ENCODE results near the gene GPC3.

GPC3 gene

DNA sequence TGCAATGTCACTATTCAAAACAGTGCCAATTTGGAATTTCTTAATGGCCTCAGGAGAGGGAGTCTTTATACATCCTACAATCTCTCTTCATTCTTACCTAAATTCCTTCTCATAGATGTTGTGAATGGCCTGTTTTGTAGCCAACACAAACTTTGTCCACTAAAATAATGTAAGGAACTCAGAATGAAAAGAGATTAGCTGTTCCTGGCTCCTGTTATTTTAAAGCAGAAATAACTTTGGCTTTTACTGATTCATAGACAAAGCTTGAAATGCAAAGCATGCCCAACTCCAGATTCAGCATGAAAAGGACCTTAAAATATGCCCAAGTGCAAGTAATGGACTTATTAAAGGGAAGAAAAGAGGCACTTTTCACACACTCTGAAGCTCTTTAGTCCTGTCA is 424.1 kb downstream of the GPC3 start:
- POLR2A ChIA-PET, result no interaction called here
- H3K4me1 ChIP-seq (ENCODE audit: control insufficient read depth, insufficient read depth, low read length), result no peaks in the 10 kb centered on the region
- no peak overlapping the region for H3K27ac ChIP-seq (ENCODE audit: extremely low read depth, low read depth, low read length)
- H3K4me3 ChIP-seq (ENCODE audit: low read depth, low read length), result no peak overlapping the region
- CTCF ChIA-PET, result no interaction called here
- H3K36me3 ChIP-seq (ENCODE audit: control insufficient read depth in 2 of 2, insufficient read depth in 1 of 2, low read length in 2 of 2), result no peaks in the 10 kb centered on the region
- no peaks in the 10 kb centered on the region; the same call in 1 of the 2 replicates for H3K9me3 ChIP-seq (ENCODE audit: control insufficient read depth, insufficient read depth, low read depth, low read length)
- TF ChIP-seq ZFP3 (tag by site-specific recombination; IDR thresholded peaks at IDR 0.05; ENCODE audit: low read depth), result no peak

GRCh38 chrX:133559909-133560308 is 425.5 kb downstream of the GPC3 start:
- Histone ChIP-seq H3K27ac (ENCODE audit: extremely low read depth, low read depth, low read length) (no peak overlapping the region), H3K36me3 (ENCODE audit: control insufficient read depth in 2 of 2, insufficient read depth in 1 of 2, low read length in 2 of 2) (no peaks in the 10 kb centered on the region), H3K9me3 (ENCODE audit: control insufficient read depth, insufficient read depth, low read depth, low read length) (no peaks in the 10 kb centered on the region; the same call in 1 of the 2 replicates), H3K4me3 (ENCODE audit: low read depth, low read length) (no peak overlapping the region), H3K4me1 (ENCODE audit: control insufficient read depth, insufficient read depth, low read length) (no peaks in the 10 kb centered on the region)
- CTCF ChIA-PET, result no interaction called here
- POLR2A ChIA-PET, result no interaction called here
- TF ChIP-seq ZNF558 (tag by site-specific recombination; IDR thresholded peaks at IDR 0.05) (no peak), ZNF335 (tag by site-specific recombination; conservative IDR thresholded peaks at IDR 0.05) (no peak), ZNF292 (tag by site-specific recombination; IDR thresholded peaks at IDR 0.05; ENCODE audit: borderline replicate concordance, low read depth) (no peak), ZFHX2 (tag by site-specific recombination; conservative IDR thresholded peaks at IDR 0.05) (no peak)

DNA sequence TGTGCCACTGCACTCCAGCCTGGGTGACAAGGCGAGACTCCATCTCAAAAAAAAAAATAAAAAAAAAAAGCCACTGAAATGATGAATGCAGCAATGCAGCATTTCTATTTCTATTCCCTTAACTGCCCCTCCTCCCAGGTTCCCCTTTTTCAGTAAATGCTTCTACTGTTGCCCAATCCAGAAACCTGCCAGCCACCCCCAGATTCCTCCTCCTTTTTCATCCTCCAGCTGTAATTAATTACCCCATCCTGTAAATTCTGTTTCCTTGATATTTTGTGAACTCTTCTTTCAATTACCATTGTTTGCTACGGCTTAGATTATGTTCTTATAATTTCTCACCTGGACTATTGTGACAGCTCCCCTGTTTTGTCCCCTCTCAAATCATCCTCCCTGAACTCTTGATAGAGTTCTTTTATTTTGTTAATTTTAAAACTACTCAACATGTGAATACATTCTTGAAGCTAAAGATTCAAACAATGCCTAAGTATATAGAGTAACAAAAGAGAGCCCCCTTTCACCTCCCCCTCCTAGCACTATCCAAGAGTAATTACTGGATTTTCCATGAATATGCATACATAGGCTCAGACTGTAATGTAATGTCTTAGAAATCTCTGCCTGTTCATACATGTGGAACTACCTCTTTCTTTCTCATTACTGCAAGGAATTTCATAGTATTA is 429.5 kb downstream of the GPC3 start:
- H3K9me3 ChIP-seq (ENCODE audit: control insufficient read depth, insufficient read depth, low read depth, low read length), result no peaks in the 10 kb centered on the region; the same call in 1 of the 2 replicates
- ChIA-PET CTCF (interaction anchor here (0.6 kb wide), 1 partner anchor 8 kb away, joined by 3 read pairs; no protein-coding TSS in a partner anchor), POLR2A (no interaction called here)
- no peak overlapping the region for H3K27ac ChIP-seq (ENCODE audit: extremely low read depth, low read depth, low read length)
- no peaks in the 10 kb centered on the region for H3K4me1 ChIP-seq (ENCODE audit: control insufficient read depth, insufficient read depth, low read length)
- no peaks in the 10 kb centered on the region for H3K36me3 ChIP-seq (ENCODE audit: control insufficient read depth in 2 of 2, insufficient read depth in 1 of 2, low read length in 2 of 2)
- TF ChIP-seq, protein P1, sequence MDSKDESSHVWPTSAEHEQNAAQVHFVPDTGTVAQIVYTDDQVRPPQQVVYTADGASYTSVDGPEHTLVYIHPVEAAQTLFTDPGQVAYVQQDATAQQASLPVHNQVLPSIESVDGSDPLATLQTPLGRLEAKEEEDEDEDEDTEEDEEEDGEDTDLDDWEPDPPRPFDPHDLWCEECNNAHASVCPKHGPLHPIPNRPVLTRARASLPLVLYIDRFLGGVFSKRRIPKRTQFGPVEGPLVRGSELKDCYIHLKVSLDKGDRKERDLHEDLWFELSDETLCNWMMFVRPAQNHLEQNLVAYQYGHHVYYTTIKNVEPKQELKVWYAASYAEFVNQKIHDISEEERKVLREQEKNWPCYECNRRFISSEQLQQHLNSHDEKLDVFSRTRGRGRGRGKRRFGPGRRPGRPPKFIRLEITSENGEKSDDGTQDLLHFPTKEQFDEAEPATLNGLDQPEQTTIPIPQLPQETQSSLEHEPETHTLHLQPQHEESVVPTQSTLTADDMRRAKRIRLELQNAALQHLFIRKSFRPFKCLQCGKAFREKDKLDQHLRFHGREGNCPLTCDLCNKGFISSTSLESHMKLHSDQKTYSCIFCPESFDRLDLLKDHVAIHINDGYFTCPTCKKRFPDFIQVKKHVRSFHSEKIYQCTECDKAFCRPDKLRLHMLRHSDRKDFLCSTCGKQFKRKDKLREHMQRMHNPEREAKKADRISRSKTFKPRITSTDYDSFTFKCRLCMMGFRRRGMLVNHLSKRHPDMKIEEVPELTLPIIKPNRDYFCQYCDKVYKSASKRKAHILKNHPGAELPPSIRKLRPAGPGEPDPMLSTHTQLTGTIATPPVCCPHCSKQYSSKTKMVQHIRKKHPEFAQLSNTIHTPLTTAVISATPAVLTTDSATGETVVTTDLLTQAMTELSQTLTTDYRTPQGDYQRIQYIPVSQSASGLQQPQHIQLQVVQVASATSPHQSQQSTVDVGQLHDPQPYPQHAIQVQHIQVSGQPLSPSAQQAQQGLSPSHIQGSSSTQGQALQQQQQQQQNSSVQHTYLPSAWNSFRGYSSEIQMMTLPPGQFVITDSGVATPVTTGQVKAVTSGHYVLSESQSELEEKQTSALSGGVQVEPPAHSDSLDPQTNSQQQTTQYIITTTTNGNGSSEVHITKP (tag by site-specific recombination; IDR thresholded peaks at IDR 0.05), result no peak
- TF ChIP-seq ZNF529 (tag by site-specific recombination; IDR thresholded peaks at IDR 0.05; ENCODE audit: insufficient replicate concordance) (no peak), PBX3 (CRISPR knock-in tag; IDR thresholded peaks at IDR 0.05) (no peak), ZNF132 (tag by site-specific recombination; IDR thresholded peaks at IDR 0.05; ENCODE audit: borderline replicate concordance) (no peak), ZNF366 (tag by site-specific recombination; conservative IDR thresholded peaks at IDR 0.05) (no peak), CTCF (tag by site-specific recombination; IDR thresholded peaks at IDR 0.05) (no peak), ZNF549 (tag by site-specific recombination; IDR thresholded peaks at IDR 0.05) (no peak), ZNF707 (tag by site-specific recombination; IDR thresholded peaks at IDR 0.05) (no peak), ZNF530 (tag by site-specific recombination; IDR thresholded peaks at IDR 0.05; ENCODE audit: low read depth) (no peak), ZBTB1 (tag by site-specific recombination; IDR thresholded peaks at IDR 0.05) (no peak), ZNF561 (tag by site-specific recombination; IDR thresholded peaks at IDR 0.05; ENCODE audit: borderline replicate concordance) (no peak), WT1 (tag by site-specific recombination; IDR thresholded peaks at IDR 0.05) (no peak), ZNF501 (tag by site-specific recombination; IDR thresholded peaks at IDR 0.05) (no peak), EGR2 (tag by site-specific recombination; IDR thresholded peaks at IDR 0.05; ENCODE audit: low read depth) (no peak)
- TF ChIP-seq, protein P2, sequence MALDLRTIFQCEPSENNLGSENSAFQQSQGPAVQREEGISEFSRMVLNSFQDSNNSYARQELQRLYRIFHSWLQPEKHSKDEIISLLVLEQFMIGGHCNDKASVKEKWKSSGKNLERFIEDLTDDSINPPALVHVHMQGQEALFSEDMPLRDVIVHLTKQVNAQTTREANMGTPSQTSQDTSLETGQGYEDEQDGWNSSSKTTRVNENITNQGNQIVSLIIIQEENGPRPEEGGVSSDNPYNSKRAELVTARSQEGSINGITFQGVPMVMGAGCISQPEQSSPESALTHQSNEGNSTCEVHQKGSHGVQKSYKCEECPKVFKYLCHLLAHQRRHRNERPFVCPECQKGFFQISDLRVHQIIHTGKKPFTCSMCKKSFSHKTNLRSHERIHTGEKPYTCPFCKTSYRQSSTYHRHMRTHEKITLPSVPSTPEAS (tag by site-specific recombination; IDR thresholded peaks at IDR 0.05), result no peak
- TF ChIP-seq, protein P3, sequence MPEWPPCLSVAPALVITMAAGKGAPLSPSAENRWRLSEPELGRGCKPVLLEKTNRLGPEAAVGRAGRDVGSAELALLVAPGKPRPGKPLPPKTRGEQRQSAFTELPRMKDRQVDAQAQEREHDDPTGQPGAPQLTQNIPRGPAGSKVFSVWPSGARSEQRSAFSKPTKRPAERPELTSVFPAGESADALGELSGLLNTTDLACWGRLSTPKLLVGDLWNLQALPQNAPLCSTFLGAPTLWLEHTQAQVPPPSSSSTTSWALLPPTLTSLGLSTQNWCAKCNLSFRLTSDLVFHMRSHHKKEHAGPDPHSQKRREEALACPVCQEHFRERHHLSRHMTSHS (tag by site-specific recombination; IDR thresholded peaks at IDR 0.05), result no peak
- no peak overlapping the region for H3K4me3 ChIP-seq (ENCODE audit: low read depth, low read length)

All from HEK293 (cell line).